GM23338 (cell line): ENCODE measurements around the gene GNAI1.

Experiments
- CTCF ChIP-seq, 2 experiments: fragments of 200-600 bp in 1 of 2; sonication (generic) in 1 of 2; conservative IDR thresholded peaks; 2 replicates each; pipeline versions ENCODE4 v1.5.1 to v1.6.1; 2016 to 2017; ENCODE audit warnings: antibody characterized with exemption in 2 of 2, low read depth in 2 of 2, mild to moderate bottlenecking in 2 of 2, moderate library complexity in 1 of 2
- EZH2 ChIP-seq: fragments of 200-600 bp; sonication (generic); IDR thresholded peaks from one replicate; pipeline ENCODE4 v1.8.0; 2017; ENCODE audit warnings: antibody characterized with exemption, mild to moderate bottlenecking, low read depth; ENCODE audit not compliant: unreplicated experiment
- EZH2phosphoT487 ChIP-seq: fragments of 200-600 bp; sonication (generic); IDR thresholded peaks from one replicate; pipeline ENCODE4 v1.8.1; 2018; ENCODE audit warnings: antibody characterized with exemption; ENCODE audit not compliant: unreplicated experiment
- TF ChIP-seq, protein P1 (sequence below): IDR thresholded peaks from one replicate; pipeline ENCODE4 v1.6.1; 2018; ENCODE audit warnings: antibody characterized with exemption; ENCODE audit not compliant: unreplicated experiment

GRCh38 chr7:80208700-80209099, 74.1 kb downstream of the GNAI1 start:
- TF ChIP-seq CTCF (conservative IDR thresholded peaks at IDR 0.05; ENCODE audit: low read depth in 2 of 2) (no peak), EZH2phosphoT487 (no peak), EZH2 (no peak)
- TF ChIP-seq, protein P1, sequence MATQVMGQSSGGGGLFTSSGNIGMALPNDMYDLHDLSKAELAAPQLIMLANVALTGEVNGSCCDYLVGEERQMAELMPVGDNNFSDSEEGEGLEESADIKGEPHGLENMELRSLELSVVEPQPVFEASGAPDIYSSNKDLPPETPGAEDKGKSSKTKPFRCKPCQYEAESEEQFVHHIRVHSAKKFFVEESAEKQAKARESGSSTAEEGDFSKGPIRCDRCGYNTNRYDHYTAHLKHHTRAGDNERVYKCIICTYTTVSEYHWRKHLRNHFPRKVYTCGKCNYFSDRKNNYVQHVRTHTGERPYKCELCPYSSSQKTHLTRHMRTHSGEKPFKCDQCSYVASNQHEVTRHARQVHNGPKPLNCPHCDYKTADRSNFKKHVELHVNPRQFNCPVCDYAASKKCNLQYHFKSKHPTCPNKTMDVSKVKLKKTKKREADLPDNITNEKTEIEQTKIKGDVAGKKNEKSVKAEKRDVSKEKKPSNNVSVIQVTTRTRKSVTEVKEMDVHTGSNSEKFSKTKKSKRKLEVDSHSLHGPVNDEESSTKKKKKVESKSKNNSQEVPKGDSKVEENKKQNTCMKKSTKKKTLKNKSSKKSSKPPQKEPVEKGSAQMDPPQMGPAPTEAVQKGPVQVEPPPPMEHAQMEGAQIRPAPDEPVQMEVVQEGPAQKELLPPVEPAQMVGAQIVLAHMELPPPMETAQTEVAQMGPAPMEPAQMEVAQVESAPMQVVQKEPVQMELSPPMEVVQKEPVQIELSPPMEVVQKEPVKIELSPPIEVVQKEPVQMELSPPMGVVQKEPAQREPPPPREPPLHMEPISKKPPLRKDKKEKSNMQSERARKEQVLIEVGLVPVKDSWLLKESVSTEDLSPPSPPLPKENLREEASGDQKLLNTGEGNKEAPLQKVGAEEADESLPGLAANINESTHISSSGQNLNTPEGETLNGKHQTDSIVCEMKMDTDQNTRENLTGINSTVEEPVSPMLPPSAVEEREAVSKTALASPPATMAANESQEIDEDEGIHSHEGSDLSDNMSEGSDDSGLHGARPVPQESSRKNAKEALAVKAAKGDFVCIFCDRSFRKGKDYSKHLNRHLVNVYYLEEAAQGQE: no peak
